ENCODE data around the gene ACKR3. TPM values are rescaled to one million over a fixed set of nuclear protein-coding genes. Genes with fewer than 3 reads are reported as not detected.

Gene ACKR3
- total RNA-seq, 2 experiments from 2014 or later = 1.3 to 1.5 TPM

DNA sequence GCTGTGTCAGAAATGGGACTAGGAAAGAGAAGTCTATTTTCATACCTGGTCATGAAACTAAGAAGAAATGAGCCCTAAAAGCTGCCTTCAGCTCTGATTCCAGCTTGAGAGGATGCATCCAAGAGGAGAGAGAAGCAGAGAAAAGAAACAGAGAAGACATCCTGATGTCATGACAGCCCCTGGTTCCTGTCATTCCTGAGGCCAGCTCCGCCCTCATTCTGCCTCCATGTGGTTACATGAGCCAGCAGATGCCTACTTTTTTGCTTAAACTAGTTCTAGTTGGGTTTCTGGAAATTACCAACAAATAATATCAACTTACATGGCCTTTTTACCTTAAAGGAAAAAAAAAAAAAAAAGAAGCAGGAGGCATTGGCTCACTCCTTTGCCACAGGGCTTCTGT lies 14.1 kb upstream of the ACKR3 start:
- Mint-ChIP-seq H3K4me1 (peaks cover 72% of the 10 kb centered on the region), H3K36me3 (peaks cover 29% of the 10 kb centered on the region), H3K9me3 (peaks cover 9% of the 10 kb centered on the region), H3K4me3 (no peak overlapping the region), H3K27me3 (no peaks in the 10 kb centered on the region), H3K27ac (peak overlapping the region; percentile 28)
- no peak for DNase-seq

- Mint-ChIP-seq H3K27me3 (no peaks in the 10 kb centered on the region), H3K9me3 (peaks cover 9% of the 10 kb centered on the region), H3K36me3 (peaks cover 30% of the 10 kb centered on the region), H3K4me3 (no peak overlapping the region), H3K4me1 (peaks cover 57% of the 10 kb centered on the region), H3K27ac (no peak overlapping the region)
- no peak for DNase-seq
Measured at GRCh38 chr2:236557306-236558030, 12.2 kb upstream of the ACKR3 start.

GRCh38 chr2:236558036-236558435 lies 11.6 kb upstream of the ACKR3 start:
- H3K36me3 Mint-ChIP-seq = peaks cover 27% of the 10 kb centered on the region
- DNase-seq = no peak
- peak overlapping the region; percentile 26 for H3K27ac Mint-ChIP-seq
- no peaks in the 10 kb centered on the region for H3K27me3 Mint-ChIP-seq
- peaks cover 9% of the 10 kb centered on the region for H3K9me3 Mint-ChIP-seq
- no peak overlapping the region for H3K4me3 Mint-ChIP-seq
- H3K4me1 Mint-ChIP-seq = peaks cover 52% of the 10 kb centered on the region

- DNase-seq = no peak
- peaks cover 22% of the 10 kb centered on the region for H3K36me3 Mint-ChIP-seq
- peak overlapping the region; percentile 76 for H3K27ac Mint-ChIP-seq
- H3K27me3 Mint-ChIP-seq = no peaks in the 10 kb centered on the region
- peaks cover 45% of the 10 kb centered on the region for H3K4me1 Mint-ChIP-seq
- H3K9me3 Mint-ChIP-seq = peaks cover under 1% of the 10 kb centered on the region
- peak overlapping the region; percentile 61 for H3K4me3 Mint-ChIP-seq
Measured at GRCh38 chr2:236558993-236559978, 10.3 kb upstream of the ACKR3 start.

- H3K27ac Mint-ChIP-seq = no peak overlapping the region
- H3K36me3 Mint-ChIP-seq = peaks cover 9% of the 10 kb centered on the region
- H3K9me3 Mint-ChIP-seq = no peaks in the 10 kb centered on the region
- no peak for DNase-seq
- no peaks in the 10 kb centered on the region for H3K27me3 Mint-ChIP-seq
- peaks cover 31% of the 10 kb centered on the region for H3K4me1 Mint-ChIP-seq
- H3K4me3 Mint-ChIP-seq = no peak overlapping the region
Measured at GRCh38 chr2:236561874-236562273, 7.8 kb upstream of the ACKR3 start.

GRCh38 chr2:236562434-236562833 lies 7.2 kb upstream of the ACKR3 start:
- Mint-ChIP-seq H3K36me3 (peaks cover 9% of the 10 kb centered on the region), H3K4me1 (peaks cover 29% of the 10 kb centered on the region), H3K4me3 (no peak overlapping the region), H3K9me3 (no peaks in the 10 kb centered on the region), H3K27me3 (no peaks in the 10 kb centered on the region), H3K27ac (no peak overlapping the region)
- no peak for DNase-seq

- Mint-ChIP-seq H3K27me3 (no peaks in the 10 kb centered on the region), H3K4me3 (no peak overlapping the region), H3K9me3 (no peaks in the 10 kb centered on the region), H3K4me1 (peaks cover 28% of the 10 kb centered on the region), H3K27ac (no peak overlapping the region), H3K36me3 (peaks cover 9% of the 10 kb centered on the region)
- DNase-seq = no peak
Measured at GRCh38 chr2:236563953-236564352, 5.7 kb upstream of the ACKR3 start.

DNA sequence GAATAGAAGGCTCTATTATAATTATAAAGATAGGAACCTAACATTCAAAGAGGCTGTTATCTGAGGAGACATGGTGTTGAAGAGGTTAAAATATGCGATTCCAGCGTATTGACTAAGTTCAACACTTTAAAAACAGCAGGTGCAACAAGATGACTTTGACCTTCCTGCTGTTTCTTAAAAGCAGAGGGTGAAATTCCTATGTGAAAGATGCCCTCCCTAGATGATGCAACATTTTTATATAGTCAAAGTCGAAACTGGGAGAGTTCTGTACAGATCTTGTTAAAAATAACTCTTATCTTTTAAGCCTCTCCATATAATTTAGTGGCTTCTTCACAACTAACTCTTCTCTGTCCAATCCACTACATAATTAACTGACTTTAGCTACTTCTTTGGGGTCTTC lies 4.4 kb upstream of the ACKR3 start:
- Mint-ChIP-seq H3K27ac (no peak overlapping the region), H3K4me3 (no peak overlapping the region), H3K27me3 (no peaks in the 10 kb centered on the region), H3K36me3 (peaks cover 7% of the 10 kb centered on the region), H3K9me3 (no peaks in the 10 kb centered on the region), H3K4me1 (peaks cover 26% of the 10 kb centered on the region)
- DNase-seq = no peak

DNA sequence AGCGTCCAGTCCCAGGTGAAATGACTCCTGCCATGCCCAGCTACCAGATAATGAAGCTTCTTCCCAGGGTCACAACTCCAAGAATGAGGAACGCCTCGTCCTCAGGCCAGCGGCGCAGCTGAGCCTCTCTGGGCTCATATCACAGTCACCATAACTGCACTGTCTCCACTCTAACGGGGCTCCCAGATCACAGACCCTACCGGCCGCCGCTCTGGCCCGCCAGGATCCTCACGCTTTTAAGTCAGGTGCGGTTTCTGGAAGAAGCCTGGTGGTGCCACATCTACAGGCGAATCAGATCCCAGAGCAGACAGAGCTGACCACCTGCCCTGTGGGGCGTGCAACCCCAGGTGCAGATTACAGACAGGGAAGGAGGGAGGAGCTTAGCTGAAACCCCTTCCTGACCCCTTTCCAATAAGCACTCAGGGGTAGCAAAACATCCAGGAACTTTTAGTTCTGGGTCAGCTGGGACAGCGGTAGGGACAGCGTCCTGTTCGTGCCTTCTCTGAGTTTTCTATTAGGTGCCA lies 3.7 kb upstream of the ACKR3 start:
- Mint-ChIP-seq H3K27me3 (no peaks in the 10 kb centered on the region), H3K9me3 (no peaks in the 10 kb centered on the region), H3K4me3 (no peak overlapping the region), H3K27ac (no peak overlapping the region), H3K36me3 (peaks cover 4% of the 10 kb centered on the region), H3K4me1 (peaks cover 22% of the 10 kb centered on the region)
- no peak for DNase-seq

DNA sequence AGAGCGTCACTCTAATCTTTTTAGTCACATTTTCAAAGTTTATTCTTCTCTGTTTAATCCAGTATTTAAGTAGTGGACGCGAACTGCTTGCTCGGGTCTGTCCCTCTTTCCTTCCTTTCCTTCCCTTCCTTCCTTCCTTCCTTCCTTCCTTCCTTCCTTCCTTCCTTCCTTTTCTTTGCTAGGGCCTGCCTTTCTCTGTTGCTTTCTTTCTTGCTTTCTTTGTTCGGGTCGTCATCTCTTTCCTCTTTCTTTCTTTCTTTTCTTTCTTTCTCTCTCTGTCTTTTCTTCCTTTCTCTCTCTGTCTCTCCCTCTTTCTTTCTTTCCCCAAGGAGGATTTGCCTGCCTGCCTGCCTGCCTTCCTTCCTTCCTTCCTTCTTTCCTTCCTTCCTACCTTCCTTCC lies 3.0 kb upstream of the ACKR3 start:
- Mint-ChIP-seq H3K27me3 (no peaks in the 10 kb centered on the region), H3K4me1 (peaks cover 22% of the 10 kb centered on the region), H3K9me3 (no peaks in the 10 kb centered on the region), H3K4me3 (no peak overlapping the region), H3K27ac (no peak overlapping the region), H3K36me3 (peaks cover 4% of the 10 kb centered on the region)
- DNase-seq = no peak

DNA sequence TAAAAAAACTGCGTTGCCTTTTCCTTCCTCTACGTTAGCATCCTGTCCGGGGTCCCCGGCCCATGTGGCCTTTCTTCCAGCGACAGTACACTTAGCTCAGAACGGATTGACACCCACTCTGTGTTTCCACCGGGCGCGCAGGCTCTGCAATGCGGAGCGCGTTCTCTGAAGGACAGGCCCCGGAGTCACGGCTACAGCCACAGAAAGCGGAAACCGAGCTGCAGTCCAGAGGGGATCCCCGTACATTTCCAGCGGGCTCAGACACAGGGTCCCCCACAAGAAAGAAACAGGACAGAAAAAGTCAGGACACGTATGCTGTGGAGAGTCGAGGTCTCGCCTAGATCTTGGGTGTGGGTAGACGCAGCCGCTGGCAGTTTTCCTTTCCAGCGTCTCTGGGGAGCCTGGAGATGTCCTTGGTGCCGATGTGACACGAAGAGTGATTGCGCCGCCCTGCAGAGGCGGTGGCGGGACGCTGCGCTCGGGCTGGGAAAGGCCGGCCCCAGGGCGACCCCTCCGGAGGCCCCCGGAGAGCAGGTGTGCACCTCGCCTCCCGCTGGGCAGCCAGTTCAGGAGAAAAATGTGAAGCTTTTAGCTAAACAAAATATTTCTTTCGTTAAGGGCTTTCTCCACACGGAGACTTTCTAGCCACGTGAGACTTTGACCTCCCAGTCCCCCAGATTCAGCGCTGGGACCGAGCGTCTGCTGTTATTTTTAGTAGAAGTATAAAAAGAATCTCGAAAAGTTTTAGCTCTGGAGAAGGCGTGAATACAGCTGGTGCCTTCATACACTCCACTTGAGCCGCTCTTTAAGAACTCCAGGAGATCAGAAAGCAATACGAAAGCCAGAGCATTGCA lies 1.3 kb upstream of the ACKR3 start:
- Mint-ChIP-seq H3K4me1 (peaks cover 22% of the 10 kb centered on the region), H3K4me3 (peak overlapping the region; percentile 79), H3K27ac (peak overlapping the region; percentile 81), H3K9me3 (no peaks in the 10 kb centered on the region), H3K27me3 (no peaks in the 10 kb centered on the region), H3K36me3 (peaks cover under 1% of the 10 kb centered on the region)
- DNase-seq = peak; percentile 62

GRCh38 chr2:236568922-236569572 lies 578 bp upstream of the ACKR3 start:
- Mint-ChIP-seq H3K4me3 (peak overlapping the region; percentile 79), H3K27me3 (no peaks in the 10 kb centered on the region), H3K4me1 (peaks cover 22% of the 10 kb centered on the region), H3K9me3 (no peaks in the 10 kb centered on the region), H3K27ac (no peak overlapping the region), H3K36me3 (no peaks in the 10 kb centered on the region)
- no peak for DNase-seq

GRCh38 chr2:236570081-236570868 lies 650 bp downstream of the ACKR3 start:
- Mint-ChIP-seq H3K4me1 (peaks cover 22% of the 10 kb centered on the region), H3K4me3 (no peak overlapping the region), H3K27ac (no peak overlapping the region), H3K36me3 (no peaks in the 10 kb centered on the region), H3K9me3 (no peaks in the 10 kb centered on the region), H3K27me3 (no peaks in the 10 kb centered on the region)
- DNase-seq = no peak

All from activated naive CD8-positive, alpha-beta T cell treated with anti-CD3 and anti-CD28 coated beads for 36 hours (primary cell).